DMS153 (cell line): ENCODE measurements around the gene NAA16.

Experiments used
- DNase-seq: peaks from one replicate; lab custom pipeline; 2025; lab: John Stamatoyannopoulos, UW

NAA16 gene

DNA sequence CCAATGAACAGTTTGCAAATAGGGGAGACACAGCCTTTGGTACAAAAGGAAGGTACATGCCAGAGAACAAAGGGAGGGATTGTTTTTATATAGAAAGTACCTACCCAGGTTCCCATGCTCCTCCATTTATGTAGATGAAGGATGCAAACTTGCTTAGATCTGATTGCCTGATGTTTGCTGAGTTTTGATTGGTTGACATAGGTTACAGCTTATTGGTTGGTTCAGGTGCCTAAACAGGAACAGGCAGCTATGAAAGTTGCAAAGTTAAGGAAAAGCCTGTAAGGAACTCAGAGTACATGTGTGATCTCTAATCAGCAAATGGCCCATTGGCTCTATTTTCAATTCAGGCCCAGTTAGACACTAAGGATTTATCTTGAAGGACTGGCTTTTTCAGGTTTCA lies 6.5 kb upstream of the NAA16 start:
- DNase-seq = no peak

DNA sequence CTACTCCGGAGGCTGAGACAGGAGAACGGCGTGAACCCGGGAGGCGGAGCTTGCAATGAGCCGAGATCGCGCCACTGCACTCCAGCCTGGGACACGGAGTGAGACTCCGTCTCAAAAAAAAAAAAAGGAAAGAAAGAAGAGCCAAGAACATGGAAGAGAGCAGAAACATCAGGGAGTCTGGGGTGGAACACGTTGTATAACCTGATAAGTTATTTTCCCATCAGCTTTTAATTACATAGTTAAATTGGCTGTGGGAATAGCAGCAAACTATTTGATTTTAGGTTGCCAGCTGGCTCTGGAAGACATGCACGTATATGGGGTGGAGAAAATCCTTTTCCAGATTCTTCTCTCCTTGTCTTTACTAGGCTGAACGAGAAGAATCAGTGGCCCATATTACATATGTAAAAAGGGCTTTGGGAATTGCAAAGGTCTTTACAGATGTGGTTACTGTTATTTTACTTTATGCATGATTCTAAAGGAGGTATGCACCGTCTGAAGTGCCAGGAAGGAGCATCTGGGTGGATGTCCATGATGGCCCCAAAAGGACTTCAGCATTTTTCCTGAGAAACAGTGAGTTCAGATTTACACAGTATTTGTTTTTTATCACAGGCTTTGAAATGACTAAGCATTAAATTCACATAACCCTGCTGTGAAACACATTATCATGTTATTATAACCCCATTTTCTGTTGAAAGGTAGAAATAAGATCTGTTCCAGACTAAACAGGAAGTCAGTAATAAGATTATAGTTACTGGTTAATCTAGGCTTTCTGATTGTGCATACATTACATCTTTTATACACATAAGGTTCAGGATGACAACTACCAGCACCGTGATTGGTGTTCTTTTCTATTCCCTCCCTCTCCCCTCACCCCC lies 4.6 kb upstream of the NAA16 start:
- no peak for DNase-seq

DNA sequence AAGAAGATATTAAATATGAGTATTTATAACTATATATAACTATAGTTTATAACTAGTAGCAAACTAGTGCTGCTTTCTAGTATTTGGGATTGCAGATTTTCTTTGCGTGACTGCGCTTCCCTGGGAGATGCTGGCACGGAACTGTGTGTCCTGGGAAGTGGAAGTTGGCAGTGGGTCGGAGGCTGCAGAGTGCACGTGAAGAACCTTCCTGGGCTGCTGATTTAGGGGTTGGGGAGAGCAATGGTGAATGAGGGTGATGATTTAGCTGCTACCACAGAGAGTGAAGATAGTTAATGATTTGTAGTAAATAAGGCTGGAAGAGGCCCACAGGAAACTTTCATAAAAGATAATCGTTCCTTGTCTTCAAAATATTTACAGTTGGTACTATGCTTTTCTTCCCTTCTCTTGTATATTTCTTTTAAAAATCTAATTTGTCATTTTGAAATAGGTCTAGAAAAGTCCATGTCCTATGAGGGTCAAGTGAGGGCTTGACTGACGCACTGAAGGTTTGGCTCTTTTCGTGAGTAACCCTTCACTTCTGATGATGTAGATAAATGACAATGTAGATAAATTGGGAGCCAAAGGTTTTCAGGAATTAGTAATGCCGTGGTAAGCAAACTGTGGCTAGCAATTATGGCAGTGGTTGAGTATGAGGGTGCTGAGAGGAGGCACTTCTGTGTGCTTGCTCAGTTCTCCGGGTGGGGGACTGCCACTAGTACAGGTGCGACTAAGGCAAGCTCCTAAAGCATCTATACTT lies 3.0 kb upstream of the NAA16 start:
- DNase-seq = no peak

DNA sequence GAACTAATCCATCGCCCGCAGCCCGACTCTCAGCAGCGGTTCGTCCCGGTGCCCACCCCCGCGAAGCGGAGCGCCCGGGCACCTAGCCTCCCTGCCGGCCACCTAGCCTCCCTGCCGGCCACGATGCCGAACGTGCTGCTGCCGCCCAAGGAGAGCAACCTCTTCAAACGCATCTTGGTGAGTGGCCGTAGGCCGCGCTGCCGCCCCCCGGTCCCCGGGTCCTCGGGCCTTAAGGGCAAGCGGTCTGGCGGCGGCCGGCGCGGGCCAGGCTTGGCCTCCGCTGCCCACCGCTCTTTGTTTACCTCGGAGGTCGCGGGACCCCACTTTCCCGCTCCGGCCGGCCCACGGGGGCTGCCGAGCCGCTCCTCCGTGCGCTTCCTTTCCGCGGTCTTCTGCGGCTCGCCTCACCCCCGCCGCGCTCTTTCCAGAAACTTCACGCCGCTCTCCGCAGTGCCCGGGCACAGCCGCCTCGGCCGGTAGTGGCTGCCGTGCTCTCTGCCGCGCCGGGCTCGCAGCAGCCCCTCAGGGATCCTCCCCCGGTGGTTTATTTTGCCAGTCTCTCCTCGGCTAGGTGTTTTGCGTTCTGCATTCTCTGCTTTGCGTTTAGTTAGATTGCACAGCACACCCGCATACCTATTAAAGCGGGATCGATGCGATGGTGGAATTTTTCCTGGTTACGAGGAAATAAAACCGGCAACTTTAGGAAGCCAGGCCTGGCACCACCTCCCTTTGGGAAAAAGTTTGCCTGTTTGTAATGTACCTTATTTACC lies 524 bp downstream of the NAA16 start:
- no peak for DNase-seq

DNA sequence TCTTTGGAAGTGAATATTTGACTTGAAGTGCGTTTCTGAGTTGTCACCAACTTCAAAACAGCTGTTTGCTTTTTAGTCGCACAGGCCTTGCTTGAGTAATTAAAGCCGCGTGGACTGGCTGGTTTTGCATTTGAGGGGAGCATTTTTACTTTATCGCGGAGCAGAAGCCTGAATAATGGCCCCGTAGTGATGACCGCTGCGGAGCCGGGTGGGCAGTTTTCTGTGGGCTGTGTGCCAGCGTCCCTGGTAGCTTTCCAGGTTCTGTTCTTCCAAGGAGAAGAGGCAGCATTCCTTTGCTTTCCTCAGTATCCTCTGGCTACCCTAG lies 1.1 kb downstream of the NAA16 start:
- DNase-seq = no peak

DNA sequence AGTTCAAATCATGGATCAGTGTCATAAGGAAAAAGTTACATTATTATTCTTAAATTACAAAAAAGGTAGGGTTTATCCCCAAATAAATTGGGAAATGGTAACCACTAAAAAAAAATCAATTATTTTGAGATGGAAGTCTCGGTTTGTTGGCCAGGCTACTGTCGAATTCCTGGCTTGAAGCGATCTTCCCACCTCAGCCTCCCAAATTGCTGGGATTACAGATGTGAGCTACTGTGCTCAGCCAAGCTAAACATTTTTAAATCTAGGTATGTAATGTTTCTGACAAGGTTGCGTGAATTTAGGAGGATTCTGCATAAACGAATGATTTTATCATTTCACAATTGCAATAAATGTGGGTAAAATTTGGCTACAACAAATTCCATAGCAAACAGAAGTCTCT lies 2.0 kb downstream of the NAA16 start:
- DNase-seq = no peak

DNA sequence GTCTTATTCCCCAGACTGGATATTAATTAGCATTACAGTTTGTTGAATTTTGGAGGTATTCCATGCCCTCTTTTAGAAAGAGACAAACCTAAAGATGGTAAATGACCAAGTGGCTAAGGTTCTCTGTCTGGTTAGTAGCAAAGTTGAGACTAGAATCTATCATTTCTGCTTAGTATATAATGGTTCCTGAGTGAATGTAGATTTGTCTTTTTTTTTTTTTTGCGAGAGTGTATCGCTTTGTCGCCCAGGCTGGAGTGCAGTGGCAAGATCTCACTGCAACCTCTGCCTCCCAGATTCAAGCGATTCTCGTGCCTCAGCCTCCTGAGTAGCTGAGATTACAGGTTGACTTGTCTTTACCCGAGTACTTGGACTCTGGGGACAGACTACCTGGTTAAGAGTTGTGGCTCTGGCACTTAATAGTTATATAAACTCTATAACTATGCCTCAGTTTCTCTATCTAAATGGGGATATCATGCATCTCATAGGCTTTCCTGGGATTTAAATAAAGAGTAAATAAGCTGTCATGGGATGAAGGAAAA lies 2.7 kb downstream of the NAA16 start:
- no peak for DNase-seq

DNA sequence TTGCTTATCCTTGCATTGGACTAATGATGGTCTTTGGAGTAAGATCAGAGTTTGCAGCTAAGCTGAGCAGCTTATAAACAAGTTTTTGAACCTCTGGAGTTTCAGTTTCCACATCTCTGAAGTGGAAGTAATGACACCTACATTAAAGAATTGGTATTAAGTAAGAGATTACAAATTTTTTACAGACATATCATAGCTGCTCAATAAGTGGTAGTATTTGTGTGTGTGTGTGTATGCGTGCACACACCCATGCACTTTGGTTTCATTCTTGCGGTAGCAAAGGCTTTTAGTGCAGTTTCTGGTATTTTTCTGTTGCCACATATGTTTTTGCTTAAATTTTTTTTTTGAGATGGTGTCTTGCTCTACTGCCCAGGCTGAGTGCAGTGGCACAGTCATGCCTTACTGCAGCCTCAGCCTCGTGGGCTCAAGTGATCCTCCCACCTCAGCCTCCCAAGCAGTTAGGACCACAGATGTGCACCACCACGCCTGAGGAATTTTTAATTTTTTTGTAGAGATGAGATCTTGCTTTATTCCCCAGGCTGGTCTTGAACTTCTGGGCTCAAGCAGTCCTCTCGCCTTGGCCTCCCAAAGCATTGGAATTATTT lies 4.5 kb downstream of the NAA16 start:
- no peak for DNase-seq

GRCh38 chr13:41317243-41317642 lies 6.2 kb downstream of the NAA16 start:
- no peak for DNase-seq

DNA sequence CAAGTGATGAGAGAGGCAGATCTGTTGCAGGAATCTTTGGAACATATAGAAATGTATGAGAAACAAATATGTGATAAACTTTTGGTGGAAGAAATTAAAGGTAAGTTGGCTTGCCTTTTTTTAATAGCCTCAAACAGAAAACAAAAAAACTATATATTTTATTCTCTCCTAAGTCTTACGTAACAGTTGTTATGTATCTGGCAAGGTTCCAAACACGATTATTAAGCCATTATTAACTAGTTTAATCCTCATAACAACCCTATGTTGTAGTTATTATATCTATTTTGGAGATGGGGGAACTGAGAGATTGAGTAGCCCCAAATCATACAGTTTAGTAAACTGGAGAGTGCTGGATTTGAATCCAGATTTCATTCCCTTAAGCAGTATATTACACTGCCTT lies 14.7 kb downstream of the NAA16 start:
- no peak for DNase-seq

- no peak for DNase-seq
Observed at GRCh38 chr13:41326661-41327060, 15.6 kb downstream of the NAA16 start.

DNA sequence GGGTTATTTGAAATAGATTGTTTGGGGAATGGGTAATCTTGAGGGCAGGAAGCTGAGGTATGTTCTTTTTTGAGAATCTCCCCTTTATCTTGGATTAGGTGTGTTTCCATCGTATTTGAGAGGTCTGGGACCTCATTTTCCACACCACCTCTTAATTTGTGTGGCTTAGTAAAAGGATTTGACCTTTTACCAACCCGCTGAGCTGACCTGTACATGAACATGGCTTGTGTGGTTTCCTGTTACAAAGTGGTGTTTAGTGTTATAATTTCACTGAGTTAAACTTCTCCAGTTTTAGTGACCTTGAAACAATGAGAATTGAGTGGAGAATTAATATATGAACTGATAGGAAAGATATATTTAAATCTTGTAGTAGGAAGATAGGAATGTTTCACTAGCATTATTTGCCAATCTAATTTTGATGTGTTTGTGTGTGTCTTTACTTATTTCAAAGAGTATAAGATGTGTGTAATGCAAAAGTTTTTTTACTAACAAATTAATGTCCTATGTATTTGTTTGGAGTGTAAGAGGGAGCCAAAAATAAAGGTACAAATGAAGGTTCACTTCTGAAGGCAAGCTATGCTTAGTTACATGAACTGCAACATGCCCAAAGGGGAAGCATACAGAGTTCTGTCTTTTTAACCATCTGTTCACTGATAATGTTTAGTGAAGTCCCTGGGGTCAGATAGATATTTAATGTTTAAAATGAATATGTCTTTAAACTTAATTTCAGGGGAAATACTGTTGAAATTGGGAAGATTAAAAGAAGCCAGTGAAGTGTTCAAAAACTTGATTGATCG lies 17.1 kb downstream of the NAA16 start:
- DNase-seq = no peak

GRCh38 chr13:41332829-41333228 lies 21.8 kb downstream of the NAA16 start:
- DNase-seq = no peak

GRCh38 chr13:41334810-41335209 lies 23.7 kb downstream of the NAA16 start:
- DNase-seq = no peak

DNA sequence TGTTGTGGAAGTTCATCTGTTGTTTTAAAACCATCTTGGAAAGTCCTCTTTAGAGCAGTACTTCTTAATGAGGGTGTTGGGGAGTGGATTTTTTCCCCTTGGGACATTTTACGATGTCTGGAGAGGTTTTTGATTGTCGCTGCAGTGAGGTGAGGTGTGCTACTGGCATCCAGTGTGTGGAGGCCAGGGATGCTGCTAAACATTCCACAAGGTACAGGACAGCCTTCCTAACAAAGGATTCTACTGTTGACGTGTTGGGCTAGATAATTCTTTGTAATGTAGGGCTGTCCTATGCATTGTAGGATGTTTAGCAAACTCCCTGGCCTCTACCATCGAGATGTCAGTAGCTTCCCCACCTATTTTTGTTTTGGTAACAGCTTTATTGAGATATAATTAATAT lies 33.3 kb downstream of the NAA16 start:
- DNase-seq = no peak

DNA sequence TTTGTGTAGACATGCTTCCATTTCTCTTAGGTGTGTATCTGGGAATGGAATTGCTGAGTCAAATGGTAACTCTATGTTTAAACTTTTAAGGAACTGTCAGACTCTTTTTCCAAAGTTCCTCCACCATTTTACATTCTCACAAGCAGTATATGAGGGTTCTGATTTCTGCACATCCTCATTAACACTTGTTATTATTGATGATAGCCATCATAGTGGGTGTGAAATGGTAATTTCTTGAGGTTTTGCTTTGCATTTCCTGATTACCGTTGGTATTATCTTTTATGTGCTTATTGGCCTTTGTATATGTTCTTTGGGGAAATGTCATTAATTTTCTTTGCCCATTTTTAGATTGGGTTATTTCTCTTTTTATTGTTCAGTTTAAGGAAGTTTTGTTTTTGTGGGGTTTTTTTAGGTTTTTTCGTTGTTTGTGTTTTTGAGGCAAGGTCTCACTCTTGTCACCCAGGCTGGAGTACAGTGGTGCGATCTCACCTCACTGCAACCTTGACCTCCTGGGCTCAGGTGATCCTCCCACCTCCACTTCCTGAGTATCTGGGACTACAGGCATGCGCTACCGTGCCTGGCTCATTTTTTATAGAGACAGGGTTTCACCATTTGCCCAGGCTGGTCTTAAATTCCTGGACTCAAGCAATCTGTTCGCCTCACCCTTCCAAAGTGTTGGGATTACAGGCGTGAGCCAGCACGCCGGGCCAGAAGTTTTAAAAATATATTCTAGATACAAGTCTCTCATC lies 34.3 kb downstream of the NAA16 start:
- no peak for DNase-seq

- DNase-seq = no peak
Observed at GRCh38 chr13:41345914-41346589, 35.0 kb downstream of the NAA16 start.

GRCh38 chr13:41352935-41353840 lies 42.1 kb downstream of the NAA16 start:
- DNase-seq = peak; percentile 6

- no peak for DNase-seq
Observed at GRCh38 chr13:41354416-41354815, 43.3 kb downstream of the NAA16 start.
